Sigmoid colon (tissue), 7 donors: ENCODE results near the gene CCDC149. TPM values are rescaled to one million over a fixed set of nuclear protein-coding genes. Genes with fewer than 3 reads are reported as not detected.

ENCODE experiments used
- DNase-seq: peaks from one replicate; pipeline ENCODE4 v3.0.0-alpha.2; 2019
- H3K27ac ChIP-seq, 4 donors: fragments of 200-600 bp; sonication (generic); one replicate each; pipeline ENCODE4 v1.5.1; 2016 to 2019; ENCODE audit warnings: mild to moderate bottlenecking in 1 of 4
- H3K27me3 ChIP-seq, 3 donors: fragments of 200-600 bp; sonication (generic); one replicate each; pipeline ENCODE4 v1.5.1; 2019; ENCODE audit warnings: mild to moderate bottlenecking in 1 of 3
- H3K36me3 ChIP-seq, 4 donors: fragments of 200-600 bp; sonication (generic); one replicate each; pipeline ENCODE4 v1.5.1; 2016 to 2019
- H3K4me1 ChIP-seq, 4 donors: fragments of 200-600 bp; sonication (generic); one replicate each; pipeline ENCODE4 v1.5.1; 2017 to 2019
- H3K4me3 ChIP-seq, 4 donors: fragments of 200-600 bp; sonication (generic); one replicate each; pipeline ENCODE4 v1.5.1; 2017 to 2019; ENCODE audit warnings: mild to moderate bottlenecking in 2 of 4, moderate library complexity in 1 of 4
- H3K9me3 ChIP-seq, 4 donors: fragments of 200-600 bp in 3 of 4; sonication (generic) in 3 of 4; one replicate each; pipeline versions ENCODE4 v1.5.1 to v1.6.1; 2013 to 2019
- CTCF ChIP-seq, 4 experiments: fragments of 450-650 bp in 3 of 4; fragments of 200-600 bp in 1 of 4; IDR thresholded peaks; one replicate each; pipeline ENCODE4 v1.5.1; 2016 to 2019; ENCODE audit warnings: antibody characterized with exemption in 4 of 4, mild to moderate bottlenecking in 3 of 4, moderate library complexity in 2 of 4
- EP300 ChIP-seq, 4 donors: sonication (generic); formaldehyde crosslinking; IDR thresholded peaks; one replicate each; pipeline ENCODE4 v1.6.1; 2017; ENCODE audit warnings: antibody characterized with exemption in 4 of 4
- POLR2A ChIP-seq, 2 donors: fragments of 450-650 bp; IDR thresholded peaks; one replicate each; pipeline ENCODE4 v1.6.1; 2016; ENCODE audit warnings: antibody characterized with exemption in 2 of 2, mild to moderate bottlenecking in 2 of 2, moderate library complexity in 2 of 2
- POLR2AphosphoS5 ChIP-seq, 4 donors: sonication (generic); formaldehyde crosslinking; IDR thresholded peaks; one replicate each; pipeline ENCODE4 v1.6.1; 2017; ENCODE audit warnings: antibody characterized with exemption in 4 of 4
- WGBS, 2 donors: extraction: QIAGEN DNeasy Blood & Tissue Kit; methylation state at CpG; one replicate each; pipeline ENCODE4 v1.1.7; 2013; 5-methylcytosine and 5-hydroxymethylcytosine counted together
- intact Hi-C: fragments of 100-400 bp; cut with DNase I; formaldehyde crosslinking; loops from one replicate; pipeline ENCODE4 v1.15.1; 2023
- polyA plus RNA-seq, 3 donors: library from polyadenylated mRNA; stranded (reverse); fragments of 200-250 nt; gene quantifications; one replicate each; pipeline ENCODE4 v1.2.3, GENCODE V29; 2013
- total RNA-seq, 4 donors: library from RNA; depleted of rRNA; stranded (reverse); fragments of >200 nt; gene quantifications; one replicate each; pipeline ENCODE4 v1.1.0, GENCODE V29; 2016
- donor health status: healthy with polysubstance abuse.
- donor health status: Bipolar disorder and iron deficiency.
- donor health status: healthy.

CCDC149 gene
- total and polyA plus RNA-seq, 7 donors: 5.8 to 21.3 (median 11.8) TPM

- TF ChIP-seq POLR2AphosphoS5 (IDR thresholded peaks at IDR 0.05) (no peak), POLR2A (IDR thresholded peaks at IDR 0.05) (no peak), CTCF (IDR thresholded peaks at IDR 0.05) (no peak), EP300 (IDR thresholded peaks at IDR 0.05) (no peak)
- Histone ChIP-seq H3K27ac (no peak overlapping the region), H3K27me3 (no peaks in the 10 kb centered on the region), H3K36me3 (no peaks in the 10 kb centered on the region), H3K4me3 (no peak overlapping the region), H3K4me1 (no peaks in the 10 kb centered on the region), H3K9me3 (no peaks in the 10 kb centered on the region)
- 82 to 93% methylated on average over 4 of the region's 4 CpGs for WGBS, 2 donors
- intact Hi-C loops: no loop called here
- no peak for DNase-seq
Measured at GRCh38 chr4:24952667-24953066, 39.8 kb upstream of the CCDC149 start.

GRCh38 chr4:24949970-24950369, 37.1 kb upstream of the CCDC149 start:
- H3K27ac ChIP-seq: no peak overlapping the region
- no peaks in the 10 kb centered on the region for H3K9me3 ChIP-seq
- H3K4me3 ChIP-seq: no peak overlapping the region
- intact Hi-C loops: no loop called here
- TF ChIP-seq POLR2A (IDR thresholded peaks at IDR 0.05) (no peak), CTCF (IDR thresholded peaks at IDR 0.05) (no peak), POLR2AphosphoS5 (IDR thresholded peaks at IDR 0.05) (no peak), EP300 (IDR thresholded peaks at IDR 0.05) (no peak)
- H3K36me3 ChIP-seq: no peaks in the 10 kb centered on the region
- DNase-seq: no peak
- H3K27me3 ChIP-seq: no peaks in the 10 kb centered on the region
- H3K4me1 ChIP-seq: no peaks in the 10 kb centered on the region

- DNase-seq: no peak
- peaks cover 0 to 8% (median 6%) of the 10 kb centered on the region in 4 donors for H3K9me3 ChIP-seq
- no peaks in the 10 kb centered on the region for H3K27me3 ChIP-seq
- intact Hi-C loops: no loop called here
- H3K36me3 ChIP-seq: no peaks in the 10 kb centered on the region
- 71 to 80% methylated on average over 1 of the region's 1 CpG for WGBS, 2 donors
- no peaks in the 10 kb centered on the region for H3K4me1 ChIP-seq
- H3K4me3 ChIP-seq: no peak overlapping the region
- H3K27ac ChIP-seq: no peak overlapping the region
- no peak for TF ChIP-seq POLR2A (IDR thresholded peaks at IDR 0.05)
- no peak for TF ChIP-seq EP300 (IDR thresholded peaks at IDR 0.05)
- no peak for TF ChIP-seq POLR2AphosphoS5 (IDR thresholded peaks at IDR 0.05)
- TF ChIP-seq CTCF (IDR thresholded peaks at IDR 0.05): no peak
Measured at GRCh38 chr4:24937917-24938281, 25.1 kb upstream of the CCDC149 start.

GRCh38 chr4:24937176-24937916, 24.5 kb upstream of the CCDC149 start:
- no peak for DNase-seq
- H3K4me1 ChIP-seq: no peaks in the 10 kb centered on the region
- intact Hi-C loops: no loop called here
- H3K4me3 ChIP-seq: no peak overlapping the region
- H3K27me3 ChIP-seq: no peaks in the 10 kb centered on the region
- TF ChIP-seq CTCF (IDR thresholded peaks at IDR 0.05) (no peak), POLR2A (IDR thresholded peaks at IDR 0.05) (no peak), EP300 (IDR thresholded peaks at IDR 0.05) (no peak)
- H3K36me3 ChIP-seq: no peaks in the 10 kb centered on the region
- 89 to 91% methylated on average over 5 of the region's 5 CpGs for WGBS, 2 donors
- H3K9me3 ChIP-seq: peaks cover 0 to 8% (median 6%) of the 10 kb centered on the region in 4 donors
- no peak overlapping the region for H3K27ac ChIP-seq

GRCh38 chr4:24935856-24936255, 23.0 kb upstream of the CCDC149 start:
- Histone ChIP-seq H3K9me3 (peaks cover 0 to 8% (median 6%) of the 10 kb centered on the region in 4 donors), H3K36me3 (no peaks in the 10 kb centered on the region), H3K27me3 (no peaks in the 10 kb centered on the region), H3K27ac (no peak overlapping the region), H3K4me3 (no peak overlapping the region), H3K4me1 (no peaks in the 10 kb centered on the region)
- no peak for TF ChIP-seq POLR2A (IDR thresholded peaks at IDR 0.05)
- TF ChIP-seq EP300 (IDR thresholded peaks at IDR 0.05): no peak
- no peak for TF ChIP-seq CTCF (IDR thresholded peaks at IDR 0.05)
- TF ChIP-seq POLR2AphosphoS5 (IDR thresholded peaks at IDR 0.05): no peak
- WGBS, 2 donors: 92 to 94% methylated on average over 2 of the region's 2 CpGs
- intact Hi-C loops: no loop called here
- DNase-seq: no peak
